WTC11 (cell line): ENCODE results near the gene SNRPD2.

Experiments used
- AFF4 ChIP-seq: sonication (generic); formaldehyde crosslinking; IDR thresholded peaks from 2 replicates; pipeline ENCODE4 v1.8.1; 2023; ENCODE audit warnings: mild to moderate bottlenecking, missing genetic modification reagents, borderline replicate concordance
- ATF1 ChIP-seq: sonication (generic); formaldehyde crosslinking; IDR thresholded peaks from 2 replicates; pipeline ENCODE4 v1.8.1; 2023; ENCODE audit warnings: mild to moderate bottlenecking, moderate library complexity, missing genetic modification reagents
- ATF6 ChIP-seq: sonication (generic); formaldehyde crosslinking; IDR thresholded peaks from 2 replicates; pipeline ENCODE4 v1.8.1; 2023; ENCODE audit warnings: mild to moderate bottlenecking, missing genetic modification reagents
- CTCF ChIP-seq: fragments of 200-600 bp; IDR thresholded peaks from 2 replicates; pipeline ENCODE4 v1.8.0; 2022; ENCODE audit warnings: antibody characterized with exemption
- ETV6 ChIP-seq: sonication (generic); formaldehyde crosslinking; IDR thresholded peaks from 2 replicates; pipeline ENCODE4 v1.8.1; 2022; ENCODE audit warnings: mild to moderate bottlenecking, missing genetic modification reagents
- KAT7 ChIP-seq: sonication (generic); formaldehyde crosslinking; IDR thresholded peaks from 2 replicates; pipeline ENCODE4 v1.8.1; 2023; ENCODE audit warnings: missing genetic modification reagents, mild to moderate bottlenecking, borderline replicate concordance
- MAX ChIP-seq: sonication (generic); formaldehyde crosslinking; IDR thresholded peaks from 2 replicates; pipeline ENCODE4 v1.8.0; 2022; ENCODE audit warnings: mild to moderate bottlenecking, missing genetic modification reagents
- TCF7 ChIP-seq: sonication (generic); formaldehyde crosslinking; IDR thresholded peaks from 2 replicates; pipeline ENCODE4 v1.8.0; 2022; ENCODE audit warnings: mild to moderate bottlenecking, low read depth, missing genetic modification reagents, moderate library complexity
- ZNF121 ChIP-seq: sonication (generic); formaldehyde crosslinking; IDR thresholded peaks from 2 replicates; pipeline ENCODE4 v1.8.0; 2023; ENCODE audit warnings: missing genetic modification reagents
- ZSCAN18 ChIP-seq: fragments of 250-450 bp; sonication (Bioruptor Pico); IDR thresholded peaks from 2 replicates; pipeline ENCODE4 v2.1.2; 2022; ENCODE audit warnings: mild to moderate bottlenecking, moderate library complexity

- TF ChIP-seq CTCF (no peak), ATF1 (CRISPR knock-in tag) (no peak), ZSCAN18 (CRISPR knock-in tag) (no peak), MAX (CRISPR knock-in tag) (no peak), TCF7 (CRISPR knock-in tag) (no peak), ZNF121 (no peak), ATF6 (no peak), AFF4 (CRISPR knock-in tag) (no peak), KAT7 (CRISPR knock-in tag) (no peak), ETV6 (CRISPR knock-in tag) (no peak)
These were observed 45.4 kb downstream of the SNRPD2 start for GRCh38 chr19:45646345-45646698.
